Ramos (cell line): ENCODE measurements around the gene LPXN.

Experiments
- in situ Hi-C: fragments of 300-500 bp; cut with MboI; formaldehyde crosslinking; loops from one replicate; pipeline ENCODE4 v1.14.3; 2022; ENCODE audit warnings: low sequenced_read_pairs; ENCODE audit not compliant: unreplicated experiment

Gene LPXN

DNA sequence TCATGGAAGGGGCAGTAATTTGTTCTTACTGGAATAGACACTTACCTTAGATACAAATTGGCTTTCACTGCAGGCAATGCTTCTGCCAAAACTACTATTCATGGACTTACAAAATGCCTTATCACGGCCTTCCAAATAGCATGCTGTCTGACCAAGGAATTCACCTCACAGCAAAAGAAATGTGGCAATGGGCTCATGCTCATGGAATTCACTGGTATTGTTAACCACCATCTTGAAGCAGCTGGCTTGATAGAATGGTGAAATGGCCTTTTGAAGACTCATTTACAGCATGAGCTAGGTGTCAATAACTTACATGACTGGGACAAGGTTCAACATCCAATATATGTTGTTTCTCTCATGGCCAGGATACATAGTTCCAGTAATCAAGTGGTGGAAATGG is 89.7 kb downstream of the LPXN start:
- in situ Hi-C loops: no loop called here
